ENCODE measurements around the gene ABCG1. TPM values are rescaled to one million over a fixed set of nuclear protein-coding genes. Genes with fewer than 3 reads are reported as not detected.

Gene ABCG1
- total and polyA plus RNA-seq, 2 of the 4 experiments (the other 2 are of a cell fraction) = 0.19 to 0.36 TPM

DNA sequence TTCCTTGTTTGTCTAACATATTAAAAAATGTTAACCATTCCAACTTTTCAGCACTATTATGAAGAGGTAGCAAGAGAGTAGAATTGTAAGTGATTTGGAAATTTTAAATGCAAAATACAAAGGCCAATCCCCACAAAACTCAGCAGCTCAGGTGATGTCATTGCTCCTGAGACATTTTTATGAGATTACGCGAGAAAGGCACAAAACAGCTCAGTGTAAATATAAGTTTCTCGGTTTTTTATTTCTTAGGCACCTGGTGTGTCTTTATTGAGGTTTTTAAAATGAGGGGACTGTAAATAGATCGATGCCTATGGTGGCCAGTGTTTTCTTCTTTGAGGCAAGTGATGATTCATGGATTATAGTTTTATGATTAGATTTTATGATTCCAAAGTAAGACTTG lies 6.1 kb downstream of the ABCG1 start:
- peaks cover 0 to 4% of the 10 kb centered on the region in 2 experiments; a peak in 2 of 4 replicates for H3K79me1 ChIP-seq (ENCODE audit: low read depth in 1 of 2, low read length in 2 of 2)
- H3K4ac ChIP-seq (ENCODE audit: low read depth, low read length) = no peak overlapping the region
- no peak overlapping the region for H4K5ac ChIP-seq (ENCODE audit: low read depth, low read length)
- H2BK15ac ChIP-seq (ENCODE audit: low read depth, low read length) = no peak overlapping the region
- no peaks in the 10 kb centered on the region for H3K9me3 ChIP-seq (ENCODE audit: control insufficient read depth, insufficient read depth, low read length)
- no peak overlapping the region for H2BK20ac ChIP-seq (ENCODE audit: low read depth, low read length)
- BruUV-seq (replicated peaks) = no TSS peak
- no peaks in the 10 kb centered on the region for H3K27me3 ChIP-seq (ENCODE audit: control insufficient read depth, insufficient read depth, low read length)
- H3K56ac ChIP-seq (ENCODE audit: extremely low read depth, insufficient read depth, low read length) = no peak overlapping the region
- dilution Hi-C loops (cut with HindIII; ENCODE audit: low sequenced_read_pairs, unreplicated experiment) = no loop called here
- no peak overlapping the region for H2AFZ ChIP-seq (replicated peaks; ENCODE audit: low read length, poor library complexity)
- ATAC-seq (ENCODE audit: low read depth) = no peak
- no peak overlapping the region for H4K8ac ChIP-seq (ENCODE audit: low read depth in 2 of 2, low read length in 2 of 2)
- no peak overlapping the region for H3K9ac ChIP-seq (ENCODE audit: low read depth, low read length)
- WGBS, 2 experiments (ENCODE audit: extremely low coverage in 2 of 2, insufficient read length in 1 of 2) = no CpG with 5 or more reads among the region's 4 CpGs
- no peak overlapping the region for H3K18ac ChIP-seq (ENCODE audit: low read depth, low read length)
- no peak for DNase-seq
- H4K20me1 ChIP-seq (ENCODE audit: insufficient read depth, low read length) = no peaks in the 10 kb centered on the region; the same call in 1 of the 2 replicates
- peaks cover 23% of the 10 kb centered on the region for H3K4me1 ChIP-seq (ENCODE audit: control insufficient read depth, insufficient read depth, low read length)
- H3K36me3 ChIP-seq (ENCODE audit: control insufficient read depth, insufficient read depth, low read length) = peaks cover 3% of the 10 kb centered on the region; the same call in 1 of the 2 replicates
- in situ Hi-C loops (cut with MboI; ENCODE audit: low sequenced_read_pairs) = no loop called here
- H3K23ac ChIP-seq (ENCODE audit: low read depth, low read length) = no peak overlapping the region
- ChIA-PET CTCF (interaction anchor here (0.7 kb wide), 1 partner anchor 213 kb away, joined by 4 read pairs; no protein-coding TSS in a partner anchor), POLR2A (ENCODE audit: unreplicated experiment) (interaction anchor here (0.7 kb wide), 1 partner anchor 12 kb away, joined by 4 read pairs; no protein-coding TSS in a partner anchor)
- H2AK5ac ChIP-seq (ENCODE audit: low read depth, low read length) = no peak overlapping the region
- H3K4me3 ChIP-seq (ENCODE audit: insufficient read depth, low read depth, low read length) = no peak overlapping the region
- peaks cover 19% of the 10 kb centered on the region for H3K9me1 ChIP-seq (ENCODE audit: insufficient read depth, low read length)
- no peak overlapping the region for H3K14ac ChIP-seq (replicated peaks; ENCODE audit: low read depth, low read length)
- H3K4me2 ChIP-seq (ENCODE audit: low read depth, low read length) = no peak overlapping the region
- H4K91ac ChIP-seq (ENCODE audit: insufficient read depth, low read depth, low read length) = no peak overlapping the region
- intact Hi-C loops (cut with micrococcal nuclease) = no loop called here
- H2BK120ac ChIP-seq (ENCODE audit: low read depth, low read length) = no peak overlapping the region
- H3K27ac ChIP-seq (ENCODE audit: insufficient read depth, low read length) = no peak overlapping the region
- no peak overlapping the region for H2AK9ac ChIP-seq (replicated peaks; ENCODE audit: low read depth, low read length, poor library complexity)
- H2BK5ac ChIP-seq (ENCODE audit: low read depth, low read length, poor library complexity, severe bottlenecking) = no peak overlapping the region
- TF ChIP-seq CEBPB (IDR thresholded peaks at IDR 0.05; ENCODE audit: low read depth, low read length) = no peak
- TF ChIP-seq RAD21 (IDR thresholded peaks at IDR 0.05; ENCODE audit: low read length) = no peak
- TF ChIP-seq, protein P1, sequence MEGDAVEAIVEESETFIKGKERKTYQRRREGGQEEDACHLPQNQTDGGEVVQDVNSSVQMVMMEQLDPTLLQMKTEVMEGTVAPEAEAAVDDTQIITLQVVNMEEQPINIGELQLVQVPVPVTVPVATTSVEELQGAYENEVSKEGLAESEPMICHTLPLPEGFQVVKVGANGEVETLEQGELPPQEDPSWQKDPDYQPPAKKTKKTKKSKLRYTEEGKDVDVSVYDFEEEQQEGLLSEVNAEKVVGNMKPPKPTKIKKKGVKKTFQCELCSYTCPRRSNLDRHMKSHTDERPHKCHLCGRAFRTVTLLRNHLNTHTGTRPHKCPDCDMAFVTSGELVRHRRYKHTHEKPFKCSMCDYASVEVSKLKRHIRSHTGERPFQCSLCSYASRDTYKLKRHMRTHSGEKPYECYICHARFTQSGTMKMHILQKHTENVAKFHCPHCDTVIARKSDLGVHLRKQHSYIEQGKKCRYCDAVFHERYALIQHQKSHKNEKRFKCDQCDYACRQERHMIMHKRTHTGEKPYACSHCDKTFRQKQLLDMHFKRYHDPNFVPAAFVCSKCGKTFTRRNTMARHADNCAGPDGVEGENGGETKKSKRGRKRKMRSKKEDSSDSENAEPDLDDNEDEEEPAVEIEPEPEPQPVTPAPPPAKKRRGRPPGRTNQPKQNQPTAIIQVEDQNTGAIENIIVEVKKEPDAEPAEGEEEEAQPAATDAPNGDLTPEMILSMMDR (conservative IDR thresholded peaks at IDR 0.05; ENCODE audit: low read depth, low read length) = no peak
- TF ChIP-seq FOS (IDR thresholded peaks at IDR 0.05; ENCODE audit: low read depth, low read length) = no peak
- TF ChIP-seq CHD1 (IDR thresholded peaks at IDR 0.05; ENCODE audit: low read depth, low read length) = no peak
- TF ChIP-seq POLR2A (IDR thresholded peaks at IDR 0.05; ENCODE audit: low read depth, low read length) = no peak
- TF ChIP-seq NFE2L2 (IDR thresholded peaks at IDR 0.05; ENCODE audit: low read depth, low read length) = no peak
- no peak for TF ChIP-seq RFX5 (IDR thresholded peaks at IDR 0.05; ENCODE audit: low read depth, low read length)
- no peak for TF ChIP-seq BHLHE40 (IDR thresholded peaks at IDR 0.05; ENCODE audit: low read depth, low read length)
- no peak for TF ChIP-seq USF2 (IDR thresholded peaks at IDR 0.05; ENCODE audit: low read depth, low read length)
- TF ChIP-seq SMC3 (IDR thresholded peaks at IDR 0.05; ENCODE audit: low read depth, low read length) = no peak
- TF ChIP-seq, protein P2, sequence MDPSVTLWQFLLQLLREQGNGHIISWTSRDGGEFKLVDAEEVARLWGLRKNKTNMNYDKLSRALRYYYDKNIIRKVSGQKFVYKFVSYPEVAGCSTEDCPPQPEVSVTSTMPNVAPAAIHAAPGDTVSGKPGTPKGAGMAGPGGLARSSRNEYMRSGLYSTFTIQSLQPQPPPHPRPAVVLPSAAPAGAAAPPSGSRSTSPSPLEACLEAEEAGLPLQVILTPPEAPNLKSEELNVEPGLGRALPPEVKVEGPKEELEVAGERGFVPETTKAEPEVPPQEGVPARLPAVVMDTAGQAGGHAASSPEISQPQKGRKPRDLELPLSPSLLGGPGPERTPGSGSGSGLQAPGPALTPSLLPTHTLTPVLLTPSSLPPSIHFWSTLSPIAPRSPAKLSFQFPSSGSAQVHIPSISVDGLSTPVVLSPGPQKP (IDR thresholded peaks at IDR 0.05; ENCODE audit: borderline replicate concordance, low read depth, low read length) = no peak
- no peak for TF ChIP-seq RCOR1 (IDR thresholded peaks at IDR 0.05; ENCODE audit: insufficient replicate concordance, low read length)
